TTC549 (cell line): Measurements from ENCODE around the gene SPTSSB.

Experiments used
- FAIRE-seq: peaks from 2 replicates; lab custom pipeline; 2012; peaks lifted over from hg19 to GRCh38; lab: Jason Lieb, UNC

The SPTSSB gene

GRCh38 chr3:161390200-161390599 is 18.9 kb upstream of the SPTSSB start:
- no peak for FAIRE-seq

DNA sequence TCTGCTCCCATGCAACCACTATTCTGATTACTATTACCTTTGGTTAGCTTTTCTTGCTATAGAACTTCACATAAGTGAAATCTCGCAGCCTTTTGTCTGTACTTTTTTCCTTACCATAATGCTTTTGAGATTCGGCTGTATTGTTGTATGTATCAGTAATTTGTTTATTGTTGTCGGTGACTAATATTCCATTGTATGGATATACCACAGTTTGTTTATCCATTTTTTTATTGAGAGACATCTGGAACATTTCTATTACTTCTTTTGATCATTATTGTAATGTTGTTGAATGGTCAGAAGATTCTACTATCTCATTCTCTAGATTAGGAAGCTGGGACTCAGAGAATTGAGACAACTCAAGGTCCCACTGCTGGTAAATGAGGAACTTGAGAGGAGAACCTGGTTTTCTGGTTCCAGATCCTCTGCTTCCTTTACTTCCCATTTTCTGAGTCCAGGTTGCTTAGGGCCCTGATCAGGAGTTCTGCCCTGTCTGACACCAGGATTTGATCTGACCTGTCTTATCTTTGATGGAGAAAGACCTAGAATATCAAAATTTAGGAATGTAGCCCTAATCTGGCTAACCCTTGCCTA is 18.2 kb upstream of the SPTSSB start:
- no peak for FAIRE-seq

DNA sequence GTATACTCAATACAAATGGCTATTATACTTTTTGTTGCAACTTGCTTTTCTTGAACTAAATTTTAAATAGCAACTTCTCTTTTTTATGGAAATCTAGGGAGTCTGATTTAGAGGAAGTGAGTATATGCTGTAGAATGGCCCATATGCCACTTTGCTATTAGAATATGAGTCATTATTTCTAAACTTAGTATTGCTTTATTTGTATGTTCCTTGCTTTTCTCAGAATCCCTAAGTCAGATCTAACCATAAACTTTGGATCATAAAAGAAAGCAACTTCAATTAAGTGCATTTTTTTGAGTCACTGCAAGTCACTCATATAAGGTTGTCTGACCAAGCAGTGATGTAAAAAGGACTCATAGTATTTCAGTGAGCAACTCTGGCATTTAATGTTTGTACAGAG is 17.5 kb upstream of the SPTSSB start:
- no peak for FAIRE-seq

DNA sequence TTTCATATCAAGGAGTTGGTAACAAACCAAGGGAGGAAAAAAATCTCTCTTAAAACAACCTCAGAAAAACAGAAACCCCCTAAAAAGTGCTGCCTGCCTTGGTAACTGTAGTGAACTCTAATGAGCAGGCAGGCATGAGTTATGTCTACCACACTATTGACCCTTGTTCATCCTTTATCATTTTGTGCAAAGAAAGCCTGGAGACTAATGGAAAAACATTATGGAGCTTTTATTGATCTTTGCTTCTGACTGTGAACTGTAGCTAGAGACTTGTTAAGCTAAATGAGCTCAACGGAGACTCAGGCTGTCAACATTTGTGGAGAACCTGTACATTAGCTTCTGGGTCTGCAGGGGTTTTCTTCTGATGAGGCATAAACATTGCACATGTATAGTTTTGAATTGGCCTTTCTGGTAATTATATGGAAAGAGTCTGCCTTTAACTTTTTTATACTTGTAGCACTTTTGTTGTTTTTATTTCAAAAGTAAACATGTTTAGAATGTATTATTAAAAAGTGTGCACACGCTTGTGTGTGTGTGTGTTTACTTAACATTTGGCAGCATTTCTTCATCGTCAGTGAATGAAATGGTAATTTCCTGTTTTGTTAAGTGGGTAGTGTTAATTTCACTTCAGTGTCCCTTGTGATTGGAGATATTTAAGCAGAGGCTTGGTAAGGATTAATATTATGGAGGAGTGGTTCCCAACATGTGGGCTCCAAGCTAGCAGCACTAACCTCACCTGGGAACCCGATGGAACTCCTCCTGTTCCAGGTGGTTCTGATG is 15.9 kb upstream of the SPTSSB start:
- FAIRE-seq: no peak

GRCh38 chr3:161372321-161373260 is 1.3 kb upstream of the SPTSSB start:
- FAIRE-seq: no peak

GRCh38 chr3:161369531-161369930 is 1.8 kb downstream of the SPTSSB start:
- FAIRE-seq: no peak

GRCh38 chr3:161366094-161366493 is 5.2 kb downstream of the SPTSSB start:
- FAIRE-seq: no peak

GRCh38 chr3:161358488-161358887 is 12.8 kb downstream of the SPTSSB start:
- no peak for FAIRE-seq

DNA sequence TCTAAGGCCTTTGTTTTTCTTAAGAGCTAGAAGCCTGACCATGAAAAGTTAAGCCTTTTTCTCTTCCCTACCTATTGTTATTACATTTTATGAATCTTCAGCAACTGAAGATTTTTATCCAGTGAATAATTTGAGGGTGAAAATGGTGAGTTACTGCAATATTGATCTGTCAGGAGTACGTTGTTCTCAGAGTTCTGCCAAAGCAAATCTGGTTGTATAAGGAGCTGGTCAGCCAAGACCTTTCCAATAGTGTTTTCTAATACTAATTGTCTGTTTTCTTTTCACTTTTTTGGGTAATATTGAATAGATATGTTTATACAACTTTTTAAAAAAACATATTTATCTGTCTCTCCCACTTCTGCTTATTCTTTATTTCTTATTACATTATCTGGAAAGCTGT is 15.0 kb downstream of the SPTSSB start:
- no peak for FAIRE-seq

DNA sequence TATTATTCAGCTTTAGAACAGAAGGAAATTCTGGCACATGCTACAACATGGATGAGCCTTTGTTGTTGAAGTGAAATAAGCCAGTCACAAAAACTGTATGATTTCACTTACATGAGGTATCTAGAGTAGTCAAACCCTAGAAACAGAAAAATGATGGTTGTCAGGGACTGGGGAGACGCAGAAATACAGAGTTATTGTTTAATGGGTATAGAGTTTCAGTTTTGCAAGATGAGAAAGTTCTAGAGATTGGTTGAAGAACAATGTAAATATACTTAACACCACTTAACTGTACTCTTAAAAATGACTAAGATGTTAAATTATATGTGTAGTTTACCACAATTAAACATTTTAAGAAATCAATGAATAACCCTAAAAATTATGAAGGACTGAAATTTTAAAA is 15.8 kb downstream of the SPTSSB start:
- no peak for FAIRE-seq

- FAIRE-seq: no peak
Measured at GRCh38 chr3:161354554-161354953, 16.8 kb downstream of the SPTSSB start.

- no peak for FAIRE-seq
Measured at GRCh38 chr3:161351330-161351729, 20.0 kb downstream of the SPTSSB start.

DNA sequence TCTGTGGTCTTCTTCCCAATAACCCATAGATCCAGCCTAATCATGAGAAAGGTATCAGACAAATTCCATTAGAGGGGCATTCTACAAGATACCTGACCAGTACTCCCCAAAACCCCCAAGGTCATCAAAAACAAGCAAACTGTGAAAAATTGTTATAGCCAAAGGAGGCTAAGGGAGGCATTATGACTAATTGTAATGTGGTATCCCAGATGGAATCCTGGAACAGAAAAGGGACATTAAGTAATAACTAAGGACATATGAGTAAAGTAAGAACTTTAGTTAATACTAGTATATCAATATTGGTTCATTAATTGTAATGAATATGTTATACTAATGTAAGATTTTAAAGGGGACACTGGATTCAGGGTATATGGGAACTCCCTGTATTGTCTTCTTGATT is 20.4 kb downstream of the SPTSSB start:
- no peak for FAIRE-seq

- no peak for FAIRE-seq
Measured at GRCh38 chr3:161349529-161350312, 21.6 kb downstream of the SPTSSB start.

GRCh38 chr3:161348796-161349400 is 22.4 kb downstream of the SPTSSB start:
- FAIRE-seq: no peak

- FAIRE-seq: no peak
Measured at GRCh38 chr3:161347726-161348125, 23.6 kb downstream of the SPTSSB start.

DNA sequence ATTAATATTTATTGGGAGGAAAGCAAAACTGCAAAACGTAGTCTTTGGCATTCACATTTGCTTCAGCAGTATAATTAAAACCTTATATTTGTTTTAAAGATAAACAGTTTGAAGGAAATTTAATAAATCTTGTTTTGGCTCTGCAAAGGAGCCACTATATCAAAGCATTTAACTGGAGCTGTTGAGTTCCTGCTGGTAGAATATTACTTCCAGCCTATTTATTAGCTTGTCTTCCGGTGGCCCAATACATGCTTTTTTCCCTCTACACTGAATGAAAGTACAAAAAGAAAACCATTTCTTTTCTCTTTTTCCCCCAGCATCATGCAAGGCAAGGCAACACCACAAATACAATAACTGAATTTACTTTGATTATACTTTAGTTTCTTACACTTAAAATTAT is 26.3 kb downstream of the SPTSSB start:
- FAIRE-seq: no peak

DNA sequence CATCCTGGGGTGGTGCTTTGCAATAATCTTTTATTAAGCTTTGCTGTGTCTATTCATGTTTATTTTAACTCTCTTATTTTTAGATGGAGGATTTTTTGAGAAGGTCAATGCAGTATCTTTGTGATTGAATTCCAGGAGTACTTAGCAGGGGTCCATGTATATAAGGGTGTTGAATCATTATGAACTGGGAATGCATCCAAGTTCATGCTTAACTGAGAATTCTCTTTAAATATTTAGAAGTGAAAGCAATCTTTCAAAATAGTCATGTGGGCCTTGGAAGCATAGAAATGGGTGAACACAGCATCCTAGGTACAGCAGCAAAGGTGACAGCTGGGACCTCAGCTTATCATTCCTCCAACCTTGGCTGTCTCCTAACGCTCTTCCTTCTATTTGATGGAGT is 27.3 kb downstream of the SPTSSB start:
- FAIRE-seq: no peak

- FAIRE-seq: no peak
Measured at GRCh38 chr3:161343540-161343939, 27.8 kb downstream of the SPTSSB start.

DNA sequence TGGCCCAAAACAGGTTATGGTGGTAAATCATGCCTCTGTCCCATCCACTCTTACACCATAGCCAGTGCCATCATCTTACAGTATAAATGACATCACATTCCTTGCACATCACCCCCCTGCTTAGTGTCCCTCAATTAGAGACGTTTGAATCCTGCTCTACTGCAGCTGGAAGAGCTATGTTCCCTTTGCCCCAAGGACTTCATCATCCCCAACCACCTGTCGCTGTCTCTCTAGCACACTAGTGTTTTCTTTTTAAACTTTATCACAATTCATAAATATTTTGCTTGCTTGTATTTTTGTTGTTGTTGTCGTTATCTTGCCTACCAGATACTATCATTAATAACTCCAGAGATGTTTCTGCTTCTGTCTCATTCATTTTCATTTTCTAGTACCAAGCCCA is 28.7 kb downstream of the SPTSSB start:
- no peak for FAIRE-seq
